GM12801 (cell line): Measurements from ENCODE around the gene ZNF865.

Source experiments
- TF ChIP-seq, protein P1 (sequence below): IDR thresholded peaks from one replicate; pipeline ENCODE4 v1.5.1; 2011; ENCODE audit warnings: control low read depth; ENCODE audit not compliant: insufficient read length; ENCODE audit errors: extremely low read depth

ZNF865 gene

DNA sequence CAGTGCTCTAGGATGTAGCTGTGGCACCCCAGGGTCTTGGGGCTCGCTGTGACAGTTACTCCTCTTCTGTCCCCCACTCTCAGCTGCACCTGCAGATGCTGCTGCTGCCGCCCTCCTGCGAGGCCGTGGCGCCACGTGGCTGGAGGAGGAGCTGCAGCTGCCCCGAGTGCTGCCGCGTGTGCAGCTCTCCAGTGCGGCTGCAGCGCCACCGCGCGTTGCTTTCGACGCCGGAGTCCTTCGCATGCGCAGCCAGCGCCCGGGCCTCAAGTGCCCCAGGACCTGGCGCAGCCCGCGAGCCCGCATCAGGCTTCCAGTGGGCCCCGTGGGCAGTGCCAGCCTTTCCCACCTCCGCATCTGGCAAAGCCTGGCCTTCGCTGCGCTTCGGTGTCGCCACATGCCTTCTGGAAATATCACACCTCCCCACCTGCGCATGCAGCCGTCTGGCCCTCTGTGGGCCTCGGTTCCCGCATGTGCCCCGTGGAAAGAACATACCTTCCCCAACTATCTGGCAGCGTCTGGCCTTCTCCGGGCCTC lies 34.7 kb downstream of the ZNF865 start:
- TF ChIP-seq, protein P1, sequence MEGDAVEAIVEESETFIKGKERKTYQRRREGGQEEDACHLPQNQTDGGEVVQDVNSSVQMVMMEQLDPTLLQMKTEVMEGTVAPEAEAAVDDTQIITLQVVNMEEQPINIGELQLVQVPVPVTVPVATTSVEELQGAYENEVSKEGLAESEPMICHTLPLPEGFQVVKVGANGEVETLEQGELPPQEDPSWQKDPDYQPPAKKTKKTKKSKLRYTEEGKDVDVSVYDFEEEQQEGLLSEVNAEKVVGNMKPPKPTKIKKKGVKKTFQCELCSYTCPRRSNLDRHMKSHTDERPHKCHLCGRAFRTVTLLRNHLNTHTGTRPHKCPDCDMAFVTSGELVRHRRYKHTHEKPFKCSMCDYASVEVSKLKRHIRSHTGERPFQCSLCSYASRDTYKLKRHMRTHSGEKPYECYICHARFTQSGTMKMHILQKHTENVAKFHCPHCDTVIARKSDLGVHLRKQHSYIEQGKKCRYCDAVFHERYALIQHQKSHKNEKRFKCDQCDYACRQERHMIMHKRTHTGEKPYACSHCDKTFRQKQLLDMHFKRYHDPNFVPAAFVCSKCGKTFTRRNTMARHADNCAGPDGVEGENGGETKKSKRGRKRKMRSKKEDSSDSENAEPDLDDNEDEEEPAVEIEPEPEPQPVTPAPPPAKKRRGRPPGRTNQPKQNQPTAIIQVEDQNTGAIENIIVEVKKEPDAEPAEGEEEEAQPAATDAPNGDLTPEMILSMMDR, result no peak

DNA sequence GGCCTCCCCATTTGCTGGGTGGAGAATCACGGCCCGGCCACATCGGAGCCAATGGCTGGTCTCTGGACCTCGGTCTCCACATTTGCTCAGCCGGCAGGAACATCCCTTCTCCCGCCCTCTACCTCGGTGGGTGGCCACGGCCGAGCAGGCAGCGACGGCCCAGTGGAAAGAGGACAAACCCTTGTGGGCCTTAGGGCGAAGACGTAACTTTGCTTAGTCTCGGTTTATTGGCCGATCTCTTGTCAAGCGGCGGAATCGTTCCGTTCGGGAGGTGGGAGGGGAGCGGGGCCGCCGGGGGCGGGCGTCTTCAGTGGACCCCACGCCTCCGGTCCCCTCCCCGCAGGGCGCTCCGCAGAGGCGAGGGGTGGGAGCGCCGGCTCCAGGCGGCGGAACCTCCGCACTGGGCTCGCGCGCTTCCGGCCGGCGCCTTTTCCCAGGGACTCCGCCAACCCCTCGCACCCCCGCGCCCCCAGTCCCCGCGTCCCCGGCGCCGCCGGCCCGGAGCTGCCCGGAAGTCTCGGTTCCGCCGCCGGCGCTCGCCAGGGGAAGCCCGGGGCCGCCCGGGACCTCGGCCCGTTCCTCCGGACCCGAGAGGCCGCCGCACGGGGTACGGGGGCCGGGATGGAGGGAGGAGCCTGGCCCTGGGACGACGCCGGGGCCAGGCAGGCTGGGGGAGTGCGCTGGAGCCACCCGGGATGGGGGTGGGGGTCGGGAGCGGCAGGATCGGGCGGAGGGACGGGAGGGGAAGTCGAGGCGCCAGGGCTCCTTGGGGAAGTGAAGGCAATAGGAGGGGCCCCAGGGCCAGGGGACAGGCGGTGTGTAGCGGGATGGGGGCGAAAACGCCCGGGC lies 35.4 kb downstream of the ZNF865 start, which contains the start of gene ZNF580:
Gene ZNF580 (plus strand): TSS at position 426 of the 849 bp plus-strand sequence. CDS start 1,507 bp downstream, outside the sequence.
- TF ChIP-seq, protein P1, result no peak

DNA sequence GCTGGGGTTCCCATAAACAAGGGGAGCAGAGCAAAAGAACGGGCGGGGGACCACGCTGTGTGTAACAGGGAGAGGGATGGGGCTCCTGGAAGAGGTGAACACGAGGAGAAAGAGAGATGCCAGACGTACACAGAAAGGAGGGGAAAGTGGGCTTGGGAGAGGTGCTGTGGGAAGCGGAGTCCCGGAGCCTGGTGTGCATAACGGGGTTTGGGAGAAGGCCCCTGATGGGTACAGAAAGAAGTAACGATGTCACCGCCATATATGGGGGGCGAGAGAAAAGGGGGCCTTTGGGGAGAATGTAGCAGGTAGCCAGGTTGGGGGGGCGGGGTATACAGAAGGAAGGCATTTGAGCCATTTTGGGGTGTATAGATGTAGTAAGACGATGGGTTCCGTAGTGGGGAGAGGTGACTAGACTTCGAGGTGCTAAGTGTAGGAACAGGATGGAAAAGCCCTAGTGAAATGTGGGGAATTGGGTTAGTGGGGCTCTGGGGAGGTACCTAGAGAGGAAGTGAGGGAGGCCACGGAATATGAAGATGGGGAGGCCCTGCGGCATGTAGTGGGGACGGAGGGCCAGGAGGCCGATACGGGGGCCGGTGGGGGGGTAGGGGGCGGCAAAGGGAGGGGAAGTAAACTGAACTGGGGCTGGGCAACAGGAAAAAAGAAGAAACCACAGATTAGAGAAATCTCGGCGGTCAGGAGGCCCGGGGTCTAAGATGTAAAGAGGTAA lies 36.1 kb downstream of the ZNF865 start:
- TF ChIP-seq, protein P1, result no peak

DNA sequence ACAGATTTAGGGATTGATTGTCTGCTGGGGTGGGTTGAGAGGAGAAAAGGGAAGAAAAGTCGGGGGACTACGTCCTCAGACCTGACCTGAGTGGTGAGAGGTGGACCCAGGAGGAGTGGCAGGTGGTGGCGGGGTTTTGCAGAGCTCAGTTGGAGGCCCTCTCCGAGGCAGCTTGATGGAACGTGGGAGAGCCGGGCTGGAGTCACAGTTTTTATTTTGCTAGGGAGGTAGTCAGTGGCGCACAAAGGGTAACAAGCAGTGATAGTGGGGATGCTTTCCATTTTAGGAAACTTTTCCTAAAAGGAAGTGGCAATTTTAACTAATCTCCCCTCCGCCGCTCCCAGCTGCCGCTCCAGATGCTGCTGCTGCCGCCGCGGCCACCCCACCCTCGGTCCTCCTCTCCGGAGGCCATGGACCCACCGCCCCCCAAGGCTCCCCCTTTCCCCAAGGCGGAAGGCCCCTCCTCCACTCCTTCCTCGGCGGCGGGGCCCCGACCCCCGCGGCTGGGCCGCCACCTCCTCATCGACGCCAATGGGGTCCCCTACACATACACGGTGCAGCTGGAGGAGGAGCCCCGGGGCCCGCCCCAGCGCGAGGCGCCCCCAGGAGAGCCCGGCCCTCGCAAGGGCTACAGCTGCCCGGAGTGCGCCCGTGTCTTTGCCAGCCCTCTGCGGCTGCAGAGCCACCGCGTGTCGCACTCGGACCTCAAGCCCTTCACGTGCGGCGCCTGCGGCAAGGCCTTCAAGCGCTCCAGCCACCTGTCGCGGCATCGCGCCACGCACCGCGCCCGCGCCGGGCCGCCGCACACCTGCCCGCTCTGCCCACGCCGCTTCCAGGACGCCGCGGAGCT lies 36.9 kb downstream of the ZNF865 start:
- TF ChIP-seq, protein P1, result no peak

DNA sequence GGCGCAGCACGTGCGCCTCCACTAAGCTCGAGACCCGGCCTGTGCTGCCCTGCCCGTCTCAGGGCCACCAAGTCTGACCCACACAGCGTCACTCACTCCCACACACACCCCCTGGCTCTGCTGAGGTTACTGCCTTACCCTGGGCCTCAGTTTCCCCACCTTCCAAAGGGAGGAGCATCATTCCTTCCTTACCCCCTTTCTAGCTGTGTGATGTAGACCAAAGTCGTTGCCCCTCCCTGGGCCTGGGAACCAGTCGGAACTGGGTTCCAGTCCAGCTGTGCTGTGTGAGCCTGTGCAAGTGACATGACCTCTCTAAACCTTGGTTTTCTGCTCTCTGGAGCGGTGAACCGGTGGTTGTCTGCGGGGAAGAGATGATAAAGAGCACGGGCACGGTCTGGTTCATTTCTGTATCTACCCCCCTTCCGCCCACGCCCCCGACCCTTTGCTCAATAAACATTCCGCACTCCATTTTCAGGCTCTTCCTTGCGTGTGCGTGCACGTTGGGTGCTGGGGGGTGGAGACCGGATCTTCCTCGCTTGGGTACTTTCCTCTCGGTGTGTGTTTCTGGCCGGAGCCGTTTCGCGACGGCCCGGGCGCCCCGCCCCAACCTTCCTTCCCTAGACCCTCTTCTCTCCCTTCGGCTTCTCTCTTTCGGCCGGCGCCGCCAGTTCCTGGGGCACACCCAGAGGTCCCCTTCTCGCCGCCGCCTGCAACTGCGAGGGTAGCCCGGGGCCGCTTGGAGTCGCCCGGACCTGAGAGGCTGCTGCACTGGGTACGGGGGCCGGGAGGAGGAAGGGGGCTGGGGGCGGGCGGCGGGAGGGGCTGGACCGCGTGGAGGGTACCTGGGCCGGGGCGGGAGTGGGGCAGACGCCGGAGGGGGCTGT lies 37.8 kb downstream of the ZNF865 start, which contains the start of gene ZNF581:
Gene ZNF581 (plus strand): TSS at position 647 of the 884 bp plus-strand sequence. CDS start 923 bp downstream, outside the sequence.
- TF ChIP-seq, protein P1, result no peak

DNA sequence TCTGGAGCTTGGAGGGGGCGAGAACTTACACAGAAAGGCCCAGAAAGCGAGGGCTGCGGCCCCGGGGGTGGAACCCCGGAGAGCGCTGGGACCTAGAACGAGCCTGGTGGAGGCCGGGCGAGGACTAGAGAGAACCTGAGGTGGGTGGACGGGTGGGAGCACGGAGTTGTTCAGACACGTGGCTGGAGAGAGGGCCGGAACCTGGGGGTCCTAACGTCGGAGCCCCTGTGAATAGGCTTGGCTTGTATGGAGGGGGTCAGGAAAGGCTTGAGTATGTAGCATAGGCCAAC lies 38.4 kb downstream of the ZNF865 start:
- TF ChIP-seq, protein P1, result no peak
